Embryonic facial prominence (tissue), 1 donor: ENCODE measurements around the gene GNB5.
"Not testable (repeated sequence)": the region's sequence is repeated elsewhere in the genome, so short reads cannot be mapped to it uniquely, and the experiment has no call there.

Experiments
- DNase-seq: peaks from one replicate; pipeline ENCODE4 v3.0.0-alpha.2; 2016; ENCODE audit errors: extremely low spot score

Gene GNB5

DNA sequence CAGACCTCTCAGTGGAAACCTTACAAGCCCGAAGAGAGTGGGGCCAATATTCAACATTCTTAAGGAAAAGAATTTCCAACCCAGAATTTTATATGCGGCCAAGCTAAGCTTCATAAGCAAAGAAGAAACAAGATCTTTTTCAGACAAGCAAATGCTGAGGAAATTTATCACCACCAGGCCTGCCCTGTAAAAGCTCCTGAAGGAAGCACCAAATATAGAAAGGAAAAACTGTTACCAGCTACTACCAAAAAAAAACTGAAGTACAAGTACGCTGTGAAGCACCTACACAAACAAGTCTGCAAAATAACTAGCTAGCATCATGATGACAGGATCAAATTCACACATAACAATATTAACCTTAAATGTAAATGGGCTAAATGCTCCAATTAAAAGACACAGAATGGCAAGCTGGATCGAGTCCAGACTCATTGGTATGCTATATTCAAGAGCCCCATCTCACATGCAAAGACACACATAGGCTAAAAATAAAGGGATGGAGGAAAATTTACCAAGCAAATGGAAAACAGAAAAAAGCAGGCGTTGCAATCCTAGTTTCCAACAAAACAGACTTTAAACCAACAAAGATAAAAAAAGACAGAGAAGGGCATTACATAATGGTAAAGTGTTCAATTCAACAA, 25.6 kb downstream of the GNB5 start:
- not testable (repeated sequence) for DNase-seq

DNA sequence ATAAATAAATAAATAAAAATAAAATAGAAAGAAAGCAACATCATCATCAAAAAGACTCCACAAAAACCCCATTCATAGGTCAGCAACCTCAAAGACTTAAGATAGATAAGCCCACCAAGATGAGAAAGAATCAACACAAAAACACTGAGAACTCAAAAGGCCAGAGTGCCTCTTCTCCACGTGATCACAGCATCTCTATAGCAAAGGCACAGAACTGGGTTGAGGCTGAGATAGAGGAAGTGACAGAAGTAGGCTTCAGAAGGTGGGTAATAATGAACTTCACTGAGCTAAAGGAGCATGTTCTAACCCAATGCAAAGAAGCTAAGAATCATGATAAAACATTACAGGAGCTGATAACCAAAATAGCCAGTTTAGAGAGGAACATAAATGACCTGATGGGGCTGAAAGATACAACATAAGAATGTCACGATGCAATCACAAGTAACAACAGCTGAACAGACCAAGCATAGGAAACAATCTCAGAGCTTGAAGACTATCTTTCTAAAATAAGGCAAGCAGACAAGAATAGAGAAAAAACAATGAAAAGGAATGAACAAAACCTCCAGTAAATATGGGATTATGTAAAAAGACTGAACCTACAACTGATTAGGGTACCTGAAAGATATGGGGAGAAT, 26.4 kb downstream of the GNB5 start:
- no peak for DNase-seq

DNA sequence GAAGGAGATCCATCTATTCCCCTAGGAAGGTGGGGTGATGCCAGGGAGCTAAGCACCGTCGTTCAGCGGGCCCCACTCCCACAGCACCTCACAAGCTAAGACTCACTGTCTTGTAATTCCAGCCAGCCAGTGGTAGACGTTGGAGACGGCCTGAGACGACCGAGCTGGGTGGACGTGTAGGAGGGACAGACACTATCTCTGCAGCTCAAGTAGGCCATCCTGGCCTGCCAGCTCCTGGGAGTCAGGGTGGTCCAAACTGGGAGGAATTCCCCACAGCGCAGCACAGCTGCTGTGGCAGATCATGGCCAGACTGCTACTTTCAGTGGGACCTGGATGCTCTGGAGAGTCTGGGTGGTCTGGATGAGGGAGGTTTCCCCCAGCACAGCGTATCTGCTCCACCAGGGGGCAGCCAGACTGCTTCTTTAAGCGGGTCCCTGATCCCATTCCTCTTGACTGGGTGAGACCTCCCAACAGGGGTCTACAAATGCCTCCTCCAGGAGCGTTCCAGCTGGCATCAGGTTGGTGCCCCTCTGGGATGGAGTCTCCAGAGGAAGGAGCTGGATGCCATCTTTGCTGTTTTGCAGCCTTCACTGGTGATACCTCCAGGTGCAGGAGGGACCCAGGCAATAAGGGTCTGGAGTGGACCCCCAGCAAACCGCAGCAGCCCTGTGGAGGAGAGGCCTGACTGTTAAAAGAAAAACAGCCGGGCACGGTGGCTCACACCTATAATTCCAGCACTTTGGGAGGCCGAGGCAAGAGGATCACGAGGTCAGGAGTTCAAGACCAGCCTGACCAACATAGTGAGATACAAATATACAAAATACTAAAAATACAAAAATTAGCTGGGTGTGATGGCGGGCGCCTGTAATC, 27.6 kb downstream of the GNB5 start:
- no peak for DNase-seq

DNA sequence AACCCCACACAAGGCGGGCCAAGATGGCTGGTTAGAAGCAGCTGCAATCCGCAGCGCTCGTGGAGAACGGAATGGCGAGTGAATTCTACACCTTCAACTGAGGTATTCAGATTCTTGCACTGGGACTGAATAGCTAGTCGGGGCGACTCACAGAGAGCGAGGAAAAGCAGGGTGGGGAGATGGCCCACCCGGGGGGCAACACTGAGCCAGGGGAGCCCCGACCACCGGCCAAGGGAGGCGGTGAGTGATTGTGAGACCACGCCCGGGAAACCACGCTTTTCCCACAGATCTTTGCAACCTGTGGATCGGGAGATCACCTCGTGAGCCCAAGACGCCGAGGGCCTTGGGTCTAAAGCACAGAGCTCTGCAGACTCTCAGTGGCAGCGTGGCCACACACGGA, 28.3 kb downstream of the GNB5 start:
- no peak for DNase-seq

DNA sequence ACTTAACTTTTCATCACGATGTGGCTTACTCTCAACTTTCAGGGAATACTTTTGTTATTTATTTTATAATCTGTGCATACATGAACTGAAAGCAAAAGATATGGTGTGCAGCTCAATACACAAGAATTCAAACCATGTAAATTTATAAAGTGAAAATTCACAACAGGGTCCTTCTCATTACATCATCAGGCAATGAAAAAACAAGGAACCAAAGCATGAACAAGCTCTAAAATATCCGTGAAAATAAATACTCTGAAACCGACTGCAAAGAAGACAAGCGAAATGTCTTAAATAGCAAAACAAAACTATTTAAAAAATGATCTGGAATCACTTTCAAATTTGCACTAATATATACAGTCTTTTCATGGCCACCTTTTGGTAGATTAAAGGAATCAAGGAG, 28.9 kb downstream of the GNB5 start:
- no peak for DNase-seq

DNA sequence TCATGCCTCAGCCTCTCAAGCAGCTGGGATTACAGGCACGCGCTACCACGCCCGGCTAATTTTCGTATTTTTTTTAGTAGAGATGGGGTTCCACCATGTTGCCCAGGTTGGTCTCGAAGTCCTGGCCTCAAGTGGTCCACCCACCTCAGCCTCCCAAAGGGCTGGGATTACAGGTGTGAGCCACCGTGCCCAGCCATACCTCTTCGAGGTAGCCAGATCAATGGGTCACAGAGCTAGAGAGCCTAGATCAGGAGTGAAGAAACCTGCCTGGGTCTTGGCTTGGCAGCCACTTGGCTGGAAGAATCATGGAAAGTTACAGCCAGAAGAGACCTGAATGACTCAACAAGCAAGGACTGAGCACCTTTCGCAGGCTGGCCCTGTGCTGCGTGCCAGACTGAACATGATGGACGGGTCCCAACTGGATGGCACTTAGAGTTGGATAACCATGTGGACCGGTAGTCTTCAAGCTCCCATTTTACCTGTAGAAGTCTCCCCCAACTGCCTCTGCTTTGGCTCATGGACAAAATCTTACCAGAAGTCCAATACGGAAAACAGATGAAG, 29.7 kb downstream of the GNB5 start:
- no peak for DNase-seq

DNA sequence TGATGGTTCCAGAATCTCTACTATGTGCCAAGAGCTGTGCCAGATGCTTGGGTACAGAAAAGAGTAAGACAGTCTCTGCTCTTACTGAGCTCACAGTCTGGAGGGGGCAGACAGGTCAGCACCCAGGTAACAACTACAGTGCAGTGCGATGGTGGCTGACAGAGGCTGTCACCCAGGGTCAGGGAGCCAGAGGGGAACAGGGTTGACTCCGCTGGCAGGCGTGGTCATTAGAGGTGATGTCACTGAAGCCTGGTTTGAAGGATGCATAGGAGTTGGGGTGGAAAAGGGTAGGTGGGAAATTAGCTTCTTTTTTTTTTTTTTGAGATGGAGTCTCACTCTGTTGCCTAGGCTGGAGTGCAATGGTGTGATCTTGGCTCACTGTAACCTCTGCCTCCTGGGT, 31.5 kb downstream of the GNB5 start:
- no peak for DNase-seq

DNA sequence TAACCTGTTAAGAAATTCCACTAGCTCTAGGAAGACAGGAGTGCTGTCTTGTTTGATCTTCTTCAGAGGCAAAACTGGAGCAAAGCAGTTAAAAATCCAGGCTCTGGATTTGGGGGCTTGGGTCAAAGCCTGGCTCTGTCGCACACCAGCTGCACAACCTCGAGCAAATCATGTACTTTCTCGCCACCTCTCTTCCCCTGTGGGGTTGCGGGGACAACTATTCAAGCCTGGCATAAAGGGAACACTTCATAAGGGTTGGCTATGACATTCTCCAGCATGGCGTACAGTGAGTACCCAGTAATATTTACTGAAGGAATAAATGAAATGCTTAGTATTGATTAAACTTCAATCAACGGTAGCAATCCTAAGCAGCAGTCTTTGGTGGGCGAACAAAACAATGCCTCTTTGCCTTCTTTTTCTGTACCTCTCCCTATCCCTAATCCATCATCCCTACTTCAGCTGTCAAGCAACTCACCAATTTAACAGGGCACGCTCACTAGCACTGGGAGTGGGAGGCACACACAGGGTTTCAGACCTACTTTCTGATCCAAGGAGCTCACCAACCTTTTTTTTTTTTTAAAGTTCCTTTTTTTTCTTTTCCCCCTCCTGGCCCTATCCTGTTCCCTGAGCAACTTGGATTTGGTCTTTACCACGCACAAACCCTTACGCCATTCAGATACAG, 33.0 kb downstream of the GNB5 start:
- no peak for DNase-seq

DNA sequence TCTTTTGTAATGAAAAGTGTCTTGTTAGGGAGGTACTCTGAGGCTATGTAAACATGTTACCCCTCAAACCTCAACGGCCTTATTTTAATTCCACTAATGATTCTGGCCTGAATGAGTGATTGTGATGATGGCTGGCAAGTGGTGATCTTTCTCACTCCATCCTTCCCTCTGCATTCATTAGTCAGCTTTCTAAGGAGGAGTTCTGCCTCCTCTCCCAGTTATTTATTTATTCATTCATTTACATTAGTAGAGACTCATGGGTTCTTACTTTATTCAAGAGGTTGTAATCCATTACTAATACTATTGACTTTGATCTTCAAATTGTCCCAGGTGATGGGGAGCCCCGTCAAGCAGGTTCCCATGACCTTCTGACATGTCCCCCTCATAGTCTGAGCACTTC, 35.3 kb downstream of the GNB5 start:
- no peak for DNase-seq

DNA sequence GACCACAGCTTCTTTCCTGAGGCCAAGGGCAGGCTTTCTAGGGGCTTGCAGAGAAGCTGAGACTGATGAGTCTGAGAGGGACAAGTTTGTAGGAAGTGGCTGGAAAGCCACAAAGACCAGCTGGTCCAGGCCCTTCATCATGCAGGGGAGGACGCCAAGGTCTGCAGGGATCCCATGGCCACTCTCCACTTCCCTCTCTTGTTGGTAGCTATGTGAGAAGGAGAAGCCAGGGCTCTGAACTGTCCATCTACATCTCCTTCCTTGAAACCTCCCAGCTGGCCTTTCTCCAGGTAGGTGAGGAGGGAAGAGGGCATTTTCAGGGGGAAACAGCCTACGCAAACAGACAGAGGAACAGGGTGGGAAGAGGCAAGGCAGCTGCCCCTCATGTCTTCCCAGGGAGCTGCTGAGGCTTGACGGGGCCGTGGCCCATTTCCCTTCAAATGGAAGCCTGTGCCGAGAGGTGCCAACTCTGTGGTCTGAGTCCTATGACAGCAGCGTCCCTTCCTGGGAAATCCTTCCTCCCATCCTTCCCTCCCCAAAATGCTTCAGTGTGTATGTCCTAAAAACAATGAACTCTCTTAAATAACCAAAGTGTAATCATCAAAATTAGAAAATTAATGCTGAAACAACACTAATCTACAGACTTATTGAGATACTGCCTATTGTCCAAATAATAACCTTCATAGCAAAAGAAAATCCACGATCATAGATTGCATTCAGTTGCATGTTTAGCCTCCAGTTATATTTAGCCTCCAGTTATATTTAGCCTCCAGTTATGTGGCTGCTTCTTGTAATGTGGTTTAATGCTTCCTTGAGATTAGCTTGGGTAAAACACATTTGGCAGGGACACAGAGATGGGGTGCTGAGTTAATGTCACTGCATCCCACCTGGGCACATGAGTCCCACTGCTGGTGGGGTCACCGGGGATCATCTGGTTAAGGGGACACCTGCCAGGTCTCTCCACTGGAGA, 36.0 kb downstream of the GNB5 start:
- DNase-seq: no peak

DNA sequence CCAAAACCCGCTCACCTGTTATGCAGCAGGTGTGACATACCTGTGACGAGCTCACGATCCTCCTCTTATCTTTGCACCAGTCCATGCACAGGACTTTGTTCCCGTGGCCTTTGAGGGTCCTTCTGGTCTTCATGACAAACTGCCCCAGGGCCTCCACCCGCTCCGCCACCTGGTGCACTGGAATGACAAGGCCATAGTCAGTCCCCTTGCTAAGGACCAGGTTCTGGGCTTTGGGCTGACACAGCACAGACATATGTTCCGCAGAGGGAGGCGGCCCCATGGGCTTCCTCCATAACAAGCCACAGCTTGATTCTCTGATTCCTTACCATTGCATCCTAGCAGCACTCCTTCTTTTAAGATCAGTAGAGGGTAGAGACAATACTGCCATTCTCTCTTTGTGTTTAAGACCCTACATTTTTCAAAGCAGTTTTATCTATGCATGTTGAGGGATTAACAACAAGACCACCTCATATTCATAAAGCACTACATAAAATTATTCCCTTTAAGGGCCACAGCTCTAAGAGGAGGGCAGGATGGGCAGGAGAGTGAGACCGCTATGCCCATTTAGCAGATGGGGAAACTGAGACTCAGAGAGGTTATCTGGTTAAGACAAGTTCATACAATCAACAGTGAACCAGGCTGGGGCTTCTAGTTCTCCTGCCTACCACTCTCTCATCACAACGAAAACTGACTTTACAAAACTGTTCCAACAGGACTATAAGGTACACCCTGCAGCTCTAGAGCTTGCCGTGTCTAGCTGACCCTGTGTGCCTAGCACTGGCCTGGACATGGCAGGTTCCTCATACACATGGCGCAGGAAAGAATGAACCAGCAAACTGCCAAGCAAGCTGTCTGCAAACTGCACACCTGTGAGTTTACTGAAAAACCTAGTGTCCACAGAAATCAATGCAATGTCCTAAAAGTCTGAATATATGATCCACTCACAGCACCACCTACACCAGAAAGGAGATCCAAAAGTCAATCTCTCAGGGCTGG, 37.0 kb downstream of the GNB5 start:
- DNase-seq: no peak

DNA sequence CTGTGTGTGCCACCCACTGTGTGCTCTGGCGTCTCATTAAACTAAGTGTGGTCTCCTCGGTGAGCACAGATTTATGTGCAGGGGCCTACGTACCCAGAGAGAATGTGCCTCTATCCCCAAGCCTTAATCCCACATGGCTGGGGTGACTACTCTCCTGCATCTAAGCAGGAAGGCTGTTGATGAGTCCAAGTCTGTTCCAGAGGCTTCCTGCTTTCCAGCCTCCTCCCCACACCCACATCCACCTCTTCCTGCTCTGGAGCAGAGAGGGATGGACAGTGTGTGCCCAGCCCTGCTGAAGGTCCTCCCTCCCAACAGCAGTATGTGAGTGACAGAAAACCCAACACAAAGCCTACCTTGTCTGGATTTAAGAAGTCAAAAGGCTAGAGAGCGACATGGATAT, 39.8 kb downstream of the GNB5 start:
- no peak for DNase-seq

DNA sequence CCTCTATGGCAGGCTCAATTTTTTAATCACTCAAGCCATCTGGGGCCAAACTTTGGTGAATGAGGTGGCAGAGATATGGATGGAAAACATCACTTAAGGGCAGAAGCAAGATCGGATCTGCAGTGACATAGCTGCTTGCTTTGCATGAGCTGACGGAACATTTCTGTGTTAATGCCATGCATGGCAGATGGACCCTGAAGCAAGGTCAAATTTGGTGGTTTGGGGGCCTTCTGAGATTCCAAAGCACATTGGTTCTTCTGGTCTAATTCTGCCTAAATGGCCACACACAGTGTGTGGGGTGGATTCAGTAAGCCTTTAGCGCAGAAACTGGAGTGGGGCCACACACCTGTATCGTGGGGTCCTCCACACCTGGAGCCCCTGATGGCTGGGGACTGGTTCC, 40.3 kb downstream of the GNB5 start:
- no peak for DNase-seq

DNA sequence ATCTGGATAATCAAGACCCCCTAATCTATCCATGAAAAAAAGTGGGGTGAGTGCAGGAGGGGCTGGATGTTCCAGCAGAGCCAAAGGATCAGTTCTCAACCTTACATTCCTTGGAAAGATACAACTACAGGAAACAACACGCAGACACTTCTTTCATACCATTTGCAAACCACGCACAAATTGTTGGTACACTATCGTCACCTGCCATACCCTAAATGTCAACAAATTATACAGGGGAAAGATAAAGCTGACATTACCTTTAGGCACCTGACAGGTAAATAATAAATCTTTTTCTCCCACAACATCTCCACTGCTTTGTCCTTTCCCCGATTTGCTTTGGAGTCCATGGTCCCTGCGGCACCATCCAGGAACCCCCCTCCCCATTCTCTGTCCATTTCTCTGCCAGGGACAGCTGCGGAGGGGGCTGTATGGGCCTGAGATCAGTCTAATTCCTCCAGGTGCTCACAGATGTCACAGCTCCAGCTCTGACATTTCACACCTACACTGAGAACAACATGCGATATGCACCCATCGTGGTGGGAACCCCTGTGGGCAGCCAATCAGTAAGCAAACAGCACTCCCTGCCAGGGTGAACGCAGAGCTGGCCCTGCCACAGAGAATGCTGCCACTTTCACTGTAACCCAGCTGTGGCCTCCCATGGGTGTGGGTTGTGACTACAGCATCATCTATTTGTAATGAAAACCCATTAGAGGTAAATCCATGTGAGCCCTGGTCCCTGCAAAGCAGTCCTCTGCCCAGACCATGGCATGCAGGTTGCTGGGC, 41.0 kb downstream of the GNB5 start:
- no peak for DNase-seq

DNA sequence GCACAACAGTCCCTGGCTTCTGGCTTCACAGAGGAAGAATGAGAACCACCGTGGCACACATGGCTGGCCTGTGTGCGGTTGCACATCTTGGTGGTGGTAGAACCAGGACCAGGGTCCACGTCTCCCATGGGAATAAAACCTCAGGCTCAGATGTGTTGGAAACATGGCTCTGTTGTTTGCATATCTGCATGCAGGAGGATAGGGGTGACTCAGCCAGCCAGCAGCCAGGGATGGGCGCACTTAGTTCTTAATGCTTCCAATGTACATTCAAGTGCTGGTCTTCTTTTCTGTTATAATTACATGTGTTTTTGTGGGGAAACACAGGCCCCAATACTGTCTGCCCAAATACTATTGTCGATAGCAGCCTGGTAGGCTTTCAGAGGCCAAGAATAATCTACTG, 42.8 kb downstream of the GNB5 start:
- DNase-seq: no peak

DNA sequence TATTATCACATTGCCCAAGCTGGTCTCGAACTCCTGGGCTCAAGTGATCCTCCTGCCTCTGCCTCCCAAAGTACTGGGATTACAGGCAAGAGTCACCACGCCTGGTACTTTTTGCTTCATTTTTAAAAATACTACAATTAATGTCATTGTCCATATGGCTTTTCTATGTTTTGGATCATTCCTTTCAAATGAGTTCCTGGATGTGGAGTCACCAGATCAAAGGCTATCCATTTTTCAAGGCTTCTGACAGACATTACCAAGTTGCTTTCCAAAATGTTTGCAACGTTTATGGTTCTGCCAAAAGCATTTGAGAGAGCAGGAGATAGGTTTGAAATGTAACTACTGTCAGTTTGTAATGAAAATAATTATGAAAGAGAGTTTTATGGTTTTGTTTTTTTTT, 44.4 kb downstream of the GNB5 start:
- DNase-seq: no peak

DNA sequence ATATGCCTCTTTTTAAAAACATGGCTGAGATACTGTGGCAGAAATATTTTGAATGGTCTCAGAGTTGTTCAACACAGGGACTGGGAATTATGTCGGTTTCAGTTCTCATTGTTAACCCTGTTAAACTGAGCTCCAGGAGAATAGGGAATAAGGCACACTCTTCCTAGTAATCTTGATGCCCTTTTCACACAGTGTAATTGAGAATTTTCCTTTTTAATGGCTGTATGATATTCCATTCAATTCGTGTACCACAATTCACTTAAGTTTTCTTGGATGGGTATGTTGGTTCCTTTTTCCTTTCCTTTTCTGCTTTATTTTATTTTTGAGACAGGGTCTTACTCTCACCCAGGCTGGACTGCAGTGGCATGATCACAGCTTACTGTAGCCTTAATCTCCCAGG, 44.9 kb downstream of the GNB5 start:
- no peak for DNase-seq

DNA sequence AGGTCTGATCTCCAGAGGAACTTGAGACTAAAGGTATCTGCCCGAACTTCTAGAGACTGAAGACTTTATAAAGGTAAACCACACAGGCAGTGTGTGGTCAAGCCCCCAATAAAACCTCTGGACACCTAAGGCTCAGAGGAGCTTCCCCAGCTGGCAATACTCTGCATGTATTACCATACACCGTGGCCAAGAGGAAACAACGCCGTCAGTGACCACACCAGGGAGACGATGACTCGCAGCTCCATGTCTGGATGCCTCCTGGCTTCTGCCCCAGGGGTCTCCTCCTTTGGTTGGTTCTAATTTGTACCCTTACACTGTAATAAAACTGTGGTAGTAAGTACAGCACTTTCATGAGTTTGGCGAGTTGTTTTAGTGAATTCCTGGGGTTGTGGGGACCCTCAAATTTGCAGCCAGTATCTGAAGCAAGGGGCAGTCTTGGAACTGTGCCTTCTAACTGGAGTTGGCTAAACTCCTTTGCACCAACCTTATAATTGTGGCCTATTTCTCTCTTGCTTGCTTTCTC, 46.5 kb downstream of the GNB5 start:
- no peak for DNase-seq

DNA sequence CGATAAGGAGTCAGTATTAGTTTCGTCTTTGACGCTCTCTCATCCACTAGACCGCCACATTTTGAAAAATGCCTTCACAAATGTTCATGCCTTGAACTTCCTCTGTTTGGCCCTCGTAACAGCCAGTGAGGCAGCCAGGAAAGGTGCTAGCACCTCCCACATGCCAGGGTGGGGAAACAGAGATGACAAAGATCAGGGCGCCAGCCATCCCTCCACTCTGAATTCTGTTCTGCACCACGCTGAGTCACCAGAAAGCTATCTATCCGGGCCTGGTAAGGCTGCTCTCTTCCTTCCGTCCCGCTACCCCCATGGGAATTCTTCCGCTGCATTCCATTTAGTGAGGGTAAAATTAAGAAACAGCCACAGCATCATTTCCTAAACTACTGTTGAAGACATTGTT, 47.3 kb downstream of the GNB5 start:
- DNase-seq: no peak
